Pancreas (tissue), 10 donors: ENCODE measurements around the gene ZNHIT2. TPM values are rescaled to one million over a fixed set of nuclear protein-coding genes. Genes with fewer than 3 reads are reported as not detected.

Experiments
- ATAC-seq, 4 donors: fragments of 200-7000 bp; cut with Tn5 transposase; one replicate each; pipeline versions ENCODE4 v1.8.0 to v1.9.1; 2020; ENCODE audit warnings: mild to moderate bottlenecking in 4 of 4, moderate library complexity in 4 of 4
- DNase-seq, 6 donors: peaks; one replicate each; pipeline ENCODE4 v3.0.0-alpha.2; 2020
- FAIRE-seq: peaks from 2 replicates; lab custom pipeline; 2012; peaks lifted over from hg19 to GRCh38; lab: Jason Lieb, UNC
- H3K27ac ChIP-seq, 4 donors: fragments of 200-600 bp; sonication (generic); 1 replicate in 3 of 4; 2 replicates in 1 of 4; pipeline versions ENCODE4 v1.5.0 to v1.8.0; 2020
- H3K27me3 ChIP-seq, 4 donors: fragments of 200-600 bp; one replicate each; pipeline ENCODE4 v1.8.0; 2021
- H3K36me3 ChIP-seq, 3 donors: fragments of 200-600 bp; sonication (generic) in 1 of 3; one replicate each; pipeline versions ENCODE4 v1.5.0 to v1.8.0; 2020 to 2021
- H3K4me1 ChIP-seq, 3 donors: fragments of 200-600 bp; one replicate each; pipeline ENCODE4 v1.8.0; 2021
- H3K4me3 ChIP-seq, 4 donors: fragments of 200-600 bp; sonication (generic) in 2 of 4; one replicate each; pipeline versions ENCODE4 v1.5.0 to v1.8.0; 2020 to 2021
- H3K9me3 ChIP-seq, 4 donors: fragments of 200-600 bp; one replicate each; pipeline ENCODE4 v1.8.0; 2021
- WGBS, 2 donors: extraction: QIAGEN DNeasy Blood & Tissue Kit; methylation state at CpG; one replicate each; pipeline ENCODE4 v1.1.7; 2013; 5-methylcytosine and 5-hydroxymethylcytosine counted together
- intact Hi-C, 3 donors: fragments of 100-400 bp; cut with DNase I; formaldehyde crosslinking; loops; one replicate each; pipeline versions ENCODE4 v1.11.1 to v1.14.2; 2022
- polyA plus RNA-seq, 2 donors: library from polyadenylated mRNA; stranded (reverse); fragments of 200-250 nt; gene quantifications; one replicate each; pipeline ENCODE4 v1.2.3, GENCODE V29; 2013
- total RNA-seq, 6 donors: library from RNA; stranded (reverse); fragmentation: NEBNext Ultra II Directional in 4 of 6; extraction: Animal tissue kit (Norgen Biotek cat#: 25700) in 4 of 6; gene quantifications; one replicate each; pipeline versions ENCODE4 v1.2.1 to v1.2.4, GENCODE V29; 2021 to 2023
- TF ChIP-seq, protein P1 (sequence below), 4 donors: fragments of 200-600 bp; sonication (generic) in 3 of 4; IDR thresholded peaks; one replicate each; pipeline versions ENCODE4 v1.5.0 to v1.8.0; 2021; ENCODE audit warnings: antibody characterized with exemption in 4 of 4
- donor health status: healthy with polysubstance abuse.
- donor health status: DM: no; HTN: no; CAD: no; lungs with moderate emphysema.
- donor health status: DM: no; HTN: no; CAD: no.
- donor health status: control.
- donor health status: control.
- donor health status: Bipolar disorder and iron deficiency.
- donor health status: DM: yes; HTN: yes; CAD: no.
- donor health status: DM: no; HTN: no; CAD: no.
- donor health status: DM: no; HTN: no; CAD: no.
- donor health status: DM: yes; HTN: yes; CAD: no.

ZNHIT2 gene
- total and polyA plus RNA-seq, 8 donors: 4.3 to 17.8 (median 7.4) TPM

DNA sequence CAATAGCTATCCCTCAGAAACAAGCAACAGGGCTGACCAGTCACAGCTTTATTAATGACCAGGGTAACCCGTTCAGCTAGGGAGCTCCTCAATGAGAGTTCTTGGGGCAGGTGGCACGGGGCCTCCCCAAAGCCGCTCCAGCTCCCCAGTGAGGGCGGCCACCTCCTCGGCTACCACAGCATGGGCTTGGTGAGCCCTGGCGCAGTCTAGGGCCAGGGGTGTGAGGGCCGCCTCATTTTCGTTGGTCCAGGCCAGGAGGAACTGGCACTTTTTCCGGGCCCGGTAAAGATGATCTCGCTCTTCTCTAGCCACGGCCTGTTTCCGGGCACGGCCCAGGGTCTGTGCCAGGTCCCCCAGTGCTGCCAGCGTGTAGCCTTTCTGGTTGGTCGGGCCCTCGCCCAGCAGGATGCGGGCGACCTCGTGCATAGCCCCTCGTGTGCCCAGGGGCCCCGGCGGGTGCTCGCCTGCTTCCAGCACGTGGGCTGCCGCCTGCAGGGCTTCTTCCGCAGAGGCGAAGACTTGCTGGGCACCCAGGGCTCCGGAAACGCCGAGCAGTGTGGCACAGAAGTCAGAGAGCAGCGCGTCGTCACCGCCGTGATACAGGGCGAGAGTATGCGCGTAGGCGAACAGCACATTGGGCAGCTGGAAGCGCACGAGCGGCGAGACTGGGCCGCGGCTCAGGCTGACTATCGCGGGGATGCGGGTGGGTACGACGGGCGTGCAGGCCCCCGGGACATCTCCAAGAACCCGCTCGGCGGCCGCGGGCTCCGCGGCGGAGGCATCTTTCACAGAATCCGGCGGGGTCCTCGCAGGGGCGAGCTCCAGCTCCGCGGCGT is 913 bp downstream of the ZNHIT2 start:
- Histone ChIP-seq H3K9me3 (no peaks in the 10 kb centered on the region), H3K27ac (peak overlapping the region; percentile 81 to 97 (median 84)), H3K4me3 (peak overlapping the region; percentile 43 to 88 (median 82)), H3K27me3 (no peaks in the 10 kb centered on the region), H3K36me3 (peaks cover 2 to 19% (median 3%) of the 10 kb centered on the region in 3 donors), H3K4me1 (peaks cover 34 to 45% (median 37%) of the 10 kb centered on the region in 3 donors)
- 12 to 14% methylated on average over 62 to 68 of the region's 68 CpGs for WGBS, 2 donors
- intact Hi-C loops: loop anchor here in 1 of 3 donors (10.0 kb wide), 1 partner anchor 102 kb away; the partner anchor contains the start of gene ARL2
- FAIRE-seq (no peak), DNase-seq (peak in 5 of 6 donors; percentile 49 to 88 (median 75)), ATAC-seq (peak in 3 of 4 donors; percentile 3 to 10 (median 5))
- TF ChIP-seq, protein P1, sequence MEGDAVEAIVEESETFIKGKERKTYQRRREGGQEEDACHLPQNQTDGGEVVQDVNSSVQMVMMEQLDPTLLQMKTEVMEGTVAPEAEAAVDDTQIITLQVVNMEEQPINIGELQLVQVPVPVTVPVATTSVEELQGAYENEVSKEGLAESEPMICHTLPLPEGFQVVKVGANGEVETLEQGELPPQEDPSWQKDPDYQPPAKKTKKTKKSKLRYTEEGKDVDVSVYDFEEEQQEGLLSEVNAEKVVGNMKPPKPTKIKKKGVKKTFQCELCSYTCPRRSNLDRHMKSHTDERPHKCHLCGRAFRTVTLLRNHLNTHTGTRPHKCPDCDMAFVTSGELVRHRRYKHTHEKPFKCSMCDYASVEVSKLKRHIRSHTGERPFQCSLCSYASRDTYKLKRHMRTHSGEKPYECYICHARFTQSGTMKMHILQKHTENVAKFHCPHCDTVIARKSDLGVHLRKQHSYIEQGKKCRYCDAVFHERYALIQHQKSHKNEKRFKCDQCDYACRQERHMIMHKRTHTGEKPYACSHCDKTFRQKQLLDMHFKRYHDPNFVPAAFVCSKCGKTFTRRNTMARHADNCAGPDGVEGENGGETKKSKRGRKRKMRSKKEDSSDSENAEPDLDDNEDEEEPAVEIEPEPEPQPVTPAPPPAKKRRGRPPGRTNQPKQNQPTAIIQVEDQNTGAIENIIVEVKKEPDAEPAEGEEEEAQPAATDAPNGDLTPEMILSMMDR (IDR thresholded peaks at IDR 0.05): no peak

DNA sequence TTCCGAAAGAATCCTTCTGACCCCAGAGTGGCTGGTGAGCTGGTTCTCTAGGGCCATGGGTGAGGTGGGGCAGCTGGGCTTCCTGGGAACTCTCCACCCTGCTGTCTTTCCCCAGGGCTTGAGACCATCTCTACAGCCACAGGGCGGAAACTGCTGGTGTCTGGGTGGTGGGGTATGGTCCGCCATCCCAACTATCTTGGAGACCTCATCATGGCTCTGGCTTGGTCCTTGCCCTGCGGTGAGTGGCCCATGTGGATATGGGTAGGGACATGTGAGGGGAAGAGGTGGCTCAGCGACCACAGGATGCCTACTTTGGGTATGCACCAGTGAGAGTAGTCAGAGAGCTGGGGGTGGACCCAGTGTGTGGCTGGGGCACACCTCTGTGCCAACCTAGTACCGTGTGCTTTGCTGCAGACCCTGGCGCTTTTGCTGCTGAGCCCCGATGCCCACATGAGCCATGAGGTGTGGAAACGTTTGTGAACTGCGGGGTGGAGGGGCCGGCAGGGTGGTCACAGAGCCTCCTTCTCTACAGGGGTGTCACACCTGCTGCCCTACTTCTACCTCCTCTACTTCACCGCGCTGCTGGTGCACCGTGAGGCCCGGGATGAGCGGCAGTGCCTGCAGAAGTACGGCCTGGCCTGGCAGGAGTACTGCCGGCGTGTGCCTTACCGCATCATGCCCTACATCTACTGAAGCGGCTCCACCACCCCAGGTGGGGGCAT is 2.0 kb downstream of the ZNHIT2 start:
- intact Hi-C loops: loop anchor here in 1 of 3 donors (10.0 kb wide), 1 partner anchor 101 kb away; the partner anchor contains the start of gene ARL2
- ATAC-seq: no peak
- H3K27ac ChIP-seq: no peak overlapping the region
- peaks cover 31 to 38% (median 37%) of the 10 kb centered on the region in 3 donors for H3K4me1 ChIP-seq
- peak overlapping the region in 2 of 4 donors; percentile 81 to 88 for H3K4me3 ChIP-seq
- H3K9me3 ChIP-seq: no peaks in the 10 kb centered on the region
- no peaks in the 10 kb centered on the region for H3K27me3 ChIP-seq
- peaks cover 2 to 15% (median 3%) of the 10 kb centered on the region in 3 donors for H3K36me3 ChIP-seq
- TF ChIP-seq, protein P1 (IDR thresholded peaks at IDR 0.05): no peak
- FAIRE-seq: no peak
- 90% methylated on average over 19 to 21 of the region's 21 CpGs for WGBS, 2 donors
- DNase-seq: peak in 4 of 6 donors; percentile 37 to 74 (median 48)

DNA sequence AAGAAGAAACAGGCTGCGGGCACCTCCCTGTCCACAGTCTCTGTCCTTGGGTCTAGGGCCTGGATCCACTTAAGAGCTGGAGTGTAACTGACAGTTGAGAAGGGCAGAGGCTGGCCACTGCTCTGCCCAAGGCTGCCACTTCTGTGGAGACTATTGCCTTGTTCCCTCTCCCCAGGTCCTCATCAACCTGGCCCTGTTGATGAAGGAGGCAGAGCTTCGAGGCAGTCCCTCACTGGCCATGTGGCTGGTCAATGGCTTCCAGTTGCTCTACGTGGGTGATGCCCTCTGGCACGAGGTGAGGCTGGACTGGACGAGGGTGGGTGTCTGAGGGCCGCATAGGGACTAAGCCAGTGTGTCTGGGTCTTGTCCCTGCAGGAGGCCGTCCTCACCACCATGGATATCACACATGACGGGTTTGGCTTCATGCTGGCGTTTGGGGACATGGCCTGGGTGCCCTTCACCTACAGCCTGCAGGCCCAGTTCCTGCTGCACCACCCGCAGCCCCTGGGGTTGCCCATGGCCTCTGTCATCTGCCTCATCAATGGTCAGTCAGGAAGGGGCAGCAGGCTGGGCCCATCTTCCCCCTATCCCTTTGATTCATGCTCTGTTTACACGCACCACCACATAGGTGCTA is 2.8 kb downstream of the ZNHIT2 start:
- no peaks in the 10 kb centered on the region for H3K27me3 ChIP-seq
- H3K9me3 ChIP-seq: no peaks in the 10 kb centered on the region
- peaks cover 31 to 39% (median 38%) of the 10 kb centered on the region in 3 donors for H3K4me1 ChIP-seq
- no peak overlapping the region for H3K4me3 ChIP-seq
- TF ChIP-seq, protein P1 (IDR thresholded peaks at IDR 0.05): no peak
- DNase-seq (peak in 3 of 6 donors; percentile 40 to 74 (median 45)), FAIRE-seq (no peak), ATAC-seq (no peak)
- H3K36me3 ChIP-seq: peaks cover 0 to 10% (median 0%) of the 10 kb centered on the region in 3 donors
- 85 to 88% methylated on average over 11 of the region's 11 CpGs for WGBS, 2 donors
- H3K27ac ChIP-seq: peak overlapping the region in 3 of 4 donors; percentile 38 to 75 (median 58)
- intact Hi-C loops: loop anchor here in 1 of 3 donors (10.0 kb wide), 1 partner anchor 100 kb away; the partner anchor contains the start of gene ARL2

DNA sequence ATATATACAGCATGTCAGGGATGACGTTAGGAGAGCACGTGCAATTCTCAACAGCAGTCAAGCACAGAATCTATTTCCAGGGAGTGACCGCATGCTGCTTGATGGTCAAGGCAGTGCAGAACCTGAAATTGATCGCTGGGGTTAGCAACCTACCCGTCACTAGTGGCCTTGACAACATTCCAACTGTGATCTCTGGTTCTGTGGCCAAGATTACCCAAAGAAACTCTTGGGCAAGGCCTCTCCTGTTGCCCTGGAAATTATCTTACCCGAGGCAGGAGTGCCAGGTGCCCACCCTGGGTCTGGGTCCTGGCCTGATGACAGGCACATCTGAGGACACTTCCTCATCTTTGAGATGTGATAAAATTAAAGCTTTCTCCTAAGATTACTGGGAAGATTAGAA is 3.7 kb downstream of the ZNHIT2 start:
- ATAC-seq (peak in 3 of 4 donors; percentile 3 to 8 (median 7)), DNase-seq (peak in 5 of 6 donors; percentile 45 to 83 (median 74)), FAIRE-seq (no peak)
- TF ChIP-seq, protein P1 (IDR thresholded peaks at IDR 0.05): no peak
- H3K4me3 ChIP-seq: peak overlapping the region in 1 of 4 donors; percentile 70
- peaks cover 31 to 39% (median 38%) of the 10 kb centered on the region in 3 donors for H3K4me1 ChIP-seq
- H3K9me3 ChIP-seq: no peaks in the 10 kb centered on the region
- H3K27me3 ChIP-seq: no peaks in the 10 kb centered on the region
- intact Hi-C loops: loop anchor here in 1 of 3 donors (10.0 kb wide), 1 partner anchor 99 kb away; the partner anchor contains the start of gene ARL2
- peaks cover 0 to 10% (median 0%) of the 10 kb centered on the region in 3 donors for H3K36me3 ChIP-seq
- peak overlapping the region; percentile 58 to 88 (median 70) for H3K27ac ChIP-seq
- WGBS, 2 donors: 10 to 15% methylated on average over 6 of the region's 6 CpGs
